GM21737 (cell line): ENCODE measurements around the gene PDSS2.
"Not testable (repeated sequence)": the region's sequence is repeated elsewhere in the genome, so short reads cannot be mapped to it uniquely, and the experiment has no call there.

Source experiments
- ATAC-seq: cut with Tn5 transposase; IDR thresholded peaks from one replicate; pipeline ENCODE4 v1.9.1; 2021; ENCODE audit warnings: mild to moderate bottlenecking, moderate library complexity; ENCODE audit not compliant: unreplicated experiment

Gene PDSS2

GRCh38 chr6:107128175-107128574 lies 331.2 kb downstream of the PDSS2 start:
- ATAC-seq: no peak

- no peak for ATAC-seq
Observed at GRCh38 chr6:107125771-107126170, 333.6 kb downstream of the PDSS2 start.

- ATAC-seq: peak; percentile 93
Observed at GRCh38 chr6:107124934-107125348, 334.4 kb downstream of the PDSS2 start.

- no peak for ATAC-seq
Observed at GRCh38 chr6:107123501-107123900, 335.9 kb downstream of the PDSS2 start.

- ATAC-seq: no peak
Observed at GRCh38 chr6:107122748-107123147, 336.6 kb downstream of the PDSS2 start.

- ATAC-seq: no peak
Observed at GRCh38 chr6:107121964-107122495, 337.3 kb downstream of the PDSS2 start.

- ATAC-seq: no peak
Observed at GRCh38 chr6:107121266-107121665, 338.1 kb downstream of the PDSS2 start.

GRCh38 chr6:107120404-107120803 lies 339.0 kb downstream of the PDSS2 start:
- ATAC-seq: no peak

- no peak for ATAC-seq
Observed at GRCh38 chr6:107118976-107119375, 340.4 kb downstream of the PDSS2 start.

GRCh38 chr6:107118540-107118939 lies 340.8 kb downstream of the PDSS2 start:
- not testable (repeated sequence) for ATAC-seq

- no peak for ATAC-seq
Observed at GRCh38 chr6:107116931-107117330, 342.4 kb downstream of the PDSS2 start.

GRCh38 chr6:107116328-107116892 lies 343.0 kb downstream of the PDSS2 start:
- no peak for ATAC-seq

GRCh38 chr6:107115695-107116327 lies 343.6 kb downstream of the PDSS2 start:
- ATAC-seq: no peak

- peak; percentile 22 for ATAC-seq
Observed at GRCh38 chr6:107114926-107115694, 344.3 kb downstream of the PDSS2 start, which contains the start of gene BEND3. BEND3 (minus strand) TSS chr6:107115515; CDS start chr6:107099285, 16,230 bp downstream.

- peak; percentile 64 for ATAC-seq
Observed at GRCh38 chr6:107114213-107114925, 345.0 kb downstream of the PDSS2 start.

GRCh38 chr6:107110200-107110599 lies 349.2 kb downstream of the PDSS2 start:
- no peak for ATAC-seq

- no peak for ATAC-seq
Observed at GRCh38 chr6:107108201-107108890, 351.0 kb downstream of the PDSS2 start.

- no peak for ATAC-seq
Observed at GRCh38 chr6:107107791-107108190, 351.6 kb downstream of the PDSS2 start.

GRCh38 chr6:107106165-107106564 lies 353.2 kb downstream of the PDSS2 start:
- ATAC-seq: no peak

- ATAC-seq: no peak
Observed at GRCh38 chr6:107105511-107106116, 353.8 kb downstream of the PDSS2 start.
